Lower lobe of right lung (tissue), 2 donors: ENCODE measurements around the gene RPL10. TPM values are rescaled to one million over a fixed set of nuclear protein-coding genes. Genes with fewer than 3 reads are reported as not detected.

Experiments
- ATAC-seq, 2 donors: fragments of 200-7000 bp; cut with Tn5 transposase; one replicate each; pipeline ENCODE4 v1.9.1; 2020 to 2022; ENCODE audit warnings: mild to moderate bottlenecking in 2 of 2, moderate library complexity in 2 of 2
- DNase-seq: peaks from one replicate; pipeline ENCODE4 v3.0.0-alpha.2; 2020
- H3K27ac ChIP-seq: fragments of 200-600 bp; one replicate; pipeline ENCODE4 v1.8.0; 2022
- H3K27me3 ChIP-seq: fragments of 200-600 bp; one replicate; pipeline ENCODE4 v1.8.0; 2022; ENCODE audit warnings: low read depth
- H3K36me3 ChIP-seq: fragments of 200-600 bp; one replicate; pipeline ENCODE4 v1.8.0; 2022; ENCODE audit warnings: mild to moderate bottlenecking
- H3K4me1 ChIP-seq: fragments of 200-600 bp; one replicate; pipeline ENCODE4 v1.8.0; 2022
- H3K4me3 ChIP-seq: fragments of 200-600 bp; one replicate; pipeline ENCODE4 v1.8.0; 2022; ENCODE audit warnings: mild to moderate bottlenecking
- H3K9me3 ChIP-seq: fragments of 200-600 bp; one replicate; pipeline ENCODE4 v1.8.0; 2022
- CTCF ChIP-seq: fragments of 200-600 bp; IDR thresholded peaks from one replicate; pipeline ENCODE4 v1.8.0; 2022; ENCODE audit warnings: antibody characterized with exemption, mild to moderate bottlenecking
- intact Hi-C: fragments of 100-400 bp; cut with DNase I; formaldehyde crosslinking; loops from one replicate; pipeline ENCODE4 v1.11.0; 2022
- total RNA-seq: library from RNA; stranded (reverse); fragmentation: NEBNext Ultra II Directional; extraction: Animal tissue kit (Norgen Biotek cat#: 25700); gene quantifications from one replicate; pipeline ENCODE4 v1.2.1, GENCODE V29; 2021
- donor health status: DM: no; HTN: yes; CAD: no; lungs with severe emphysema.

Gene RPL10
- total RNA-seq, 1 donor from 2014 or later: 2,678 TPM

GRCh38 chrX:154401045-154401799, 3.0 kb downstream of the RPL10 start:
- Histone ChIP-seq H3K4me1 (peaks cover 14% of the 10 kb centered on the region), H3K4me3 (no peak overlapping the region), H3K36me3 (peaks cover 27% of the 10 kb centered on the region), H3K27me3 (no peaks in the 10 kb centered on the region), H3K9me3 (no peaks in the 10 kb centered on the region), H3K27ac (no peak overlapping the region)
- ATAC-seq (no peak), DNase-seq (no peak)
- TF ChIP-seq CTCF: no peak
- intact Hi-C loops: no loop called here

GRCh38 chrX:154401918-154402621, 3.9 kb downstream of the RPL10 start:
- no peak overlapping the region for H3K4me3 ChIP-seq
- no peaks in the 10 kb centered on the region for H3K9me3 ChIP-seq
- no peaks in the 10 kb centered on the region for H3K27me3 ChIP-seq
- TF ChIP-seq CTCF: no peak
- no peak for DNase-seq
- peaks cover 27% of the 10 kb centered on the region for H3K36me3 ChIP-seq
- H3K4me1 ChIP-seq: peaks cover 14% of the 10 kb centered on the region
- no peak for ATAC-seq
- H3K27ac ChIP-seq: no peak overlapping the region
- intact Hi-C loops: no loop called here

GRCh38 chrX:154402622-154403127, 4.5 kb downstream of the RPL10 start:
- ATAC-seq (no peak), DNase-seq (no peak)
- Histone ChIP-seq H3K4me3 (no peak overlapping the region), H3K27ac (no peak overlapping the region), H3K27me3 (no peaks in the 10 kb centered on the region), H3K36me3 (peaks cover 27% of the 10 kb centered on the region), H3K4me1 (peaks cover 14% of the 10 kb centered on the region), H3K9me3 (no peaks in the 10 kb centered on the region)
- intact Hi-C loops: no loop called here
- TF ChIP-seq CTCF: no peak

GRCh38 chrX:154403192-154403591, 5.0 kb downstream of the RPL10 start:
- H3K4me3 ChIP-seq: no peak overlapping the region
- H3K4me1 ChIP-seq: peaks cover 14% of the 10 kb centered on the region
- H3K36me3 ChIP-seq: peaks cover 27% of the 10 kb centered on the region
- no peak for DNase-seq
- H3K27ac ChIP-seq: no peak overlapping the region
- no peaks in the 10 kb centered on the region for H3K9me3 ChIP-seq
- ATAC-seq: no peak
- no peak for TF ChIP-seq CTCF
- intact Hi-C loops: no loop called here
- H3K27me3 ChIP-seq: no peaks in the 10 kb centered on the region

- Histone ChIP-seq H3K4me3 (no peak overlapping the region), H3K27me3 (no peaks in the 10 kb centered on the region), H3K27ac (no peak overlapping the region), H3K4me1 (peaks cover 14% of the 10 kb centered on the region), H3K36me3 (peaks cover 27% of the 10 kb centered on the region), H3K9me3 (no peaks in the 10 kb centered on the region)
- DNase-seq: no peak
- intact Hi-C loops: no loop called here
- ATAC-seq: no peak
- no peak for TF ChIP-seq CTCF
Observed at GRCh38 chrX:154403858-154404257, 5.7 kb downstream of the RPL10 start.
